Fibroblast of peridontal ligament (primary cell): ENCODE measurements around the gene DCTN4.
"Not testable (repeated sequence)": the region's sequence is repeated elsewhere in the genome, so short reads cannot be mapped to it uniquely, and the experiment has no call there.

ENCODE experiments used
- DNase-seq: peaks from one replicate; pipeline ENCODE4 v3.0.0-alpha.2; 2010; ENCODE audit errors: extremely low read depth

The DCTN4 gene

DNA sequence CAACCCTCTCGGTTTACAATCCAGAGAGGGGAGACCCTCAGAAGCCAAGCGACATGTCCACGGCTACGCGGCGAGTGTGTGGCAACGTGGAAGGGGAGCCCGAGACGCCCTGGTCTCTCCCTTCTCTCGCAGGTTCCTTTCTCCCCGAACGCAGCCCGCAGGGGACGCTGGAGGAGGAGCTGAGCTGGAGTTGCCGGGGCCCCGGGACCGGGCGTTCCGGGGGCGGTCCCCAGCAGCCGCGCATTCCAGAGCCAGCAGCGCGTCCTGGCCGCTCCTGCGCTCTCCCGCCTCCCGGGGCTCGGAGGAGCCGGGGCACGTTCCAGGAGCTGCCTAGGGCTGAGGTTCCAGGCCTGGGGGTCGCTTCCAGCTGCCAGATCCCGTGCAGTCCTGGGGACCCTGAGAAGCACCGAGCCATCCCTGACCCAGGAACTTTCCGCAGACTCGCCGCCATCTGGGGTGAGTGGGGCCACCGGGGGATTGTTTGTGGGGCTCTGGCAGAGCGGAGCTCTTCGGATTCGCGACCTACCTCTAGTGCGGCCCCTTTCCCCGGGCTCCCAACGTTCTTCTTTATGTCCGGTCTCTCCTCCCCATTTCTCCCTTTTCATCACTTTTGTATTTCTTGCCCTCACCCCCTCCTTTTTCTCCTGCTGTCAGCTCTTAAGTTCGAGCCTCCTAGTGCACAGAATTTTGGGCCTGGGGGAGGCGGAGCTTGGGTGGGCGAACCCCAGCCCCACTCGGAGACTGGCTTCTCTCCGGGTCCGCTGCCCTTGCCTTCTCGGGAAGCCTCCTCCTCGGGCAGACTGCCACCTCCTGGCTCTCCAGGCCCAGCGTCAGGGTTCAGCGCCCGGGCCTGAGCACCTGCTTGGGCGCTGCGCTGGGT lies 19.9 kb upstream of the DCTN4 start, which contains the start of gene SMIM3:
Gene SMIM3, plus strand, starts transcription at position 241 of the 880 bp plus-strand sequence. CDS start 16,684 bp downstream, outside the sequence.
- DNase-seq: peak; percentile 65

DNA sequence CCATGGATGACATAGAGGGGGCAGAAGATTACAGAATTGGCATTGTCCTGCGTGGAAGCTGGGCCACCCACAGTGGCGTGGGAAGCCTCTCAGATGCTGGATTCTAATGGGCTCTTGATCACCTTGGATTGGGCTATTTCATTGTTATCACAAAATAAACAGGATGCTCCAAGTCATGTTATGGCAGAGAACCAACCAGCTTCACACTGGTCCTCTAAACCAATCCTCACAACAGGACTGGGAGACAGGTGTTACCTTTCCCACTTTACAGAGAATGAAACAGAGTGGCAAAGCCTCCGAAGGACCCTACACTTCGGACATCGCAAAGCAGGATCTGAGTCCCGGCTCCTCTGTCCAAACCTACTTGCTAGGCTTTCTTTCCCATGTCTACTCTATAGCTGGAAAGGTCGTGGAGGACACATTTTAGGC lies 19.3 kb upstream of the DCTN4 start:
- no peak for DNase-seq

DNA sequence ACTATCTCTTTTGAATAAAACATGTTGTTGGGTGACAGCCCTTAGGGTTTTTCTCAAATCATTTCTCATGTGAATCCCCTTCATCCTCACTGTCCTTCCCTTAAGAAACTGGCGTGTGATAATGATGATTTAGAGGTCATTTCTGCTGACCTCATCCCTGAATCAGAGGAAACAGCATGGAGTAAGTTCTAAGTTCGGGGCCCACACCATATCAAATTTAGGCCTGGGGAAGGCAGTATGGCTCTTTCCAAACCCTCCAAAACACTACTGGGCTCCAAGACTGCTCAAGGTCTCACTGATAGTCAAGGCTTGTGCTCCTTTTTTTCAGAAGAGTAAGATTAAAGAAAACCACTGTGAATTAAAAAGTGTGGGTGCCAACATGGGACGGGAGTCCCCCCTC lies 18.9 kb upstream of the DCTN4 start:
- DNase-seq: peak; percentile 11

DNA sequence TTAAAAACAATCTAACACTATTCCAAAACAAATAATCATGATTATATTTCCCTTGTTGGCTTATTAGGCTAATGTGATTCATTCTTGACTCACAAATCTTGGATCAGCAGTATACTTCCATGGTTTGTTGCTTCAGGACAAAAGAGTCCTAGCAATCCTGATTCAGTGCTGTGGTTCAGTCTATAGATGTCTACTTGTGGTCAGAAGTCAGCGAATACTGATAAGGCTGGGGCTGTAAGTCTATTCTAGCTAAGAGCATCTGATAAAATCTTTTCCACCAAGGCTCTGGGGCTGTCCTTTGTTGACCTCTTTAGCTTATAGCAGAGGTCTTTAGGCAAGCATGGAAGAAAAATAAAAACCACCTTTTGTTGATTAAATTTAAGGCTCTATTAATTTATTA lies 15.3 kb upstream of the DCTN4 start:
- DNase-seq: peak; percentile 73

DNA sequence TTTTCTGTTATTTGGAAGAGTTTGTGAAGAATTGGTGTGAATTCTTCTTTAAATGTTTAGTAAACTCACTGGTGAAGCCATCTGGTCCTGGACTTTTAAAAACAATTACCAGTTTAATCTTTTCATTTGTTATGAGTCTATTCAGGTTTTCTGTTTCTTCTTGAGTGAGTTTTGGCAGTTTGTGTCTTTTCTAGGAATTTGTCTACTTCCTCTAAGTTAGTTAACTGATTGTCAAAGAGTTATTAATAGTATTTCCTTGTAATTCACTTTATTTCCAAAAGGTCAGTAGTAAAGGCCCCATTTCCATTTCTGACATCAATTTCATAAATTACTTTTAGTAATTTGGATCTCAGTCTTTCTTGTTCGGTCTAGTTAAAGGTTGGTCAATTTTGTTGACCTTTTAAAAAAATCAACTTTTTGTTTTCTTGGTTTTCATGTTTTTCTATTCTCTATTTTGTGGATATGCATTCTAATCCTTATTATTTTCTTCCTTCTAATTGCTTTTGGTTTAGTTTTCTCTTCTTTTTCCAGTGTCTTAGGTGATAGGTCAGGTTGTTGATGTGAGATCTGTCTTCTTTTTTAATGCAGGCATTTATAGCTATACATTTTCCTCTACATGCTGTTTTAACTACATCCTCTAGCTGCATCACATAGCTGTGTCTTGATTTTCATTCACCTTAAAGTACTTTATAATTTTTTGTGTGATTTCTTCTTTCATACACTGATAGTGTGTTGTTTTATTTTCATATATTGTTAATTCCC lies 12.4 kb upstream of the DCTN4 start:
- DNase-seq: no peak

DNA sequence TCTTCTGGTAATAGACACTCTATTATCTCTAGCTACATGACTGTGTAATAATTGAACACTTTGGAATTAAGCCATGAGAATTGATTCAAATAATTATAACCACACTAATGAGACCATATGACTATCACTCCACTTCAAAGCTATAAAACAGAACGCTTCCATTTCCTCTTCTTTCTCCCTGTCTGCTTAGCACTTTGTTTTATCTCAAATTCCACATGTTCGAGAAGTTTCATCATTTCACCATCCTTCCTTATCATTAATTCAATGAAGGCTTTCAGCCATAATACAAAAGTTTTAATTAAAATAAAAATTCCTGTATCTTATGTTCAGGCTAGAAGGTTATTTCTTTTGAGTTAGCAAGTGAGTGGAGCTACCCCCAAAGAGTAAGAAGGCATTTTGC lies 7.4 kb upstream of the DCTN4 start:
- no peak for DNase-seq

DNA sequence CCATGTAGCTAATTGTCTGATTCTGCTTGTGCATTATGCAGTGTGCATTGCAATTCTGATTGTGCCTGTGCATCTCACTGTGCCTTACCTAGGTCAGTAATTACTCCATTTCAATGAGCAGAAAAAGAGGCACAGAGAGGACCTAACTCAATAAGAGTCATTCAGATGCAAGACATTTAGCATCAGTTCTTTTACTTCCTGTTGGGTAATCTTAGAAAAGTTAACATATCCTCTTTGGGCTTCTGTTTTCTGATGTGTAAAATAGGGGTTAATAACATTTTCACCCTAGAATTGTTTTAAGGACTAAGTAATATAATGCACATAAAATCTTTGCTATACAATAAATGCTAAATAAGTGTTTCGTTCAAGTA lies 7.0 kb upstream of the DCTN4 start:
- no peak for DNase-seq

DNA sequence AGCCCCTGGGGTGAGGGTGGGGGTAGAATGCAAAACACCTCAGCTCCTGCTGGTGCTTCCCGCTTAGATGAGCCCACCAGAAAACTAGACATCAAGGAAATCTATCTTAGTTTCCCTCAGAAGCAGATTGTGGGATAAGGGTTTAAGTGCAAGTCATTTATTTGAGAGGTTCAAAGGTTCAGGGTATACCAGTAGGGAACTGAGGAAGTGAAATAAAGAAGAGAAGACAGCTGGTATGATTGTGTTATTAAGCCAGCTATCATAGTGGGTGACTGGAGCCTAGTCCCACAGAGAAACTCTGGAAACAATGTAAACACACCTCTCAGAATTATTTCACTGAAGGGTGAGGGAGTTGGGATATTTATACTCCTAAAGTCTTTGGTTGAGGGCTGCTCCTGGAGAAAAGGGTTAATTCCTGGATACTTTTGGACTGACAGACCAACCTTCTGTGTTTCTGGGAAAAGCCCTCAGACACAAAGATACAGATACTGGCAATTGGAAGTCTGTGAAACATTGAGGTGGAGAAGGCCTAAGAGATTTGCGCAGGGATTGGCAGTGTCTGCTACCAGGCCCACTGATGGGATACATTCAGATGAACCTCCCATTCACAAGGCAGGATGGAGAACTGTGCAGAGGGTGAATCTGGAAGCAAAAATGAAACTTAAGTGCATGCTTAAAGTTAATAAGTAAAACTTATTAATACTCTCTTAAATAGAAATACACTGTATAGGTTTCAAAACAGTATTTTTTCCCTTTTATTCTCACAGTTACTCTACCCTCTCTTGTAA lies 6.4 kb upstream of the DCTN4 start:
- DNase-seq: no peak

DNA sequence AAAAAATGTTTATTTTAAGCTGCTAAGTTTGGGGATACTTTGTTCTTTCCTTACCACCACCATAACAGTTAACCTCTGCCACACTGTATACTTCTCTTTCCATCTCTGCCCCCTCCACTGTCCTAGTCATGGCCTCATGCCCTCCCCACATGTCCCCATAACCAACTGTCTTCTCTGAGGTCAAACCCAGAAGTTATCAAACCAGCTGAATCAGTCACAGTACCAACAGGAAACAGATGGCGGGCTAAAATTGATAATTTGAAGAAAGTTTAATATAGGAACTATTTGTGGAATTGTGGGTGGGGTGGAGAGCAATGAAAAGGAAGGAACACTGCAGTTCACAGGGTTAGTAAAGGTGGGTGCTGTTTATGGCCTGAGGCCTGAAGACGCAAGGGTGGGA lies 5.7 kb upstream of the DCTN4 start:
- DNase-seq: no peak

DNA sequence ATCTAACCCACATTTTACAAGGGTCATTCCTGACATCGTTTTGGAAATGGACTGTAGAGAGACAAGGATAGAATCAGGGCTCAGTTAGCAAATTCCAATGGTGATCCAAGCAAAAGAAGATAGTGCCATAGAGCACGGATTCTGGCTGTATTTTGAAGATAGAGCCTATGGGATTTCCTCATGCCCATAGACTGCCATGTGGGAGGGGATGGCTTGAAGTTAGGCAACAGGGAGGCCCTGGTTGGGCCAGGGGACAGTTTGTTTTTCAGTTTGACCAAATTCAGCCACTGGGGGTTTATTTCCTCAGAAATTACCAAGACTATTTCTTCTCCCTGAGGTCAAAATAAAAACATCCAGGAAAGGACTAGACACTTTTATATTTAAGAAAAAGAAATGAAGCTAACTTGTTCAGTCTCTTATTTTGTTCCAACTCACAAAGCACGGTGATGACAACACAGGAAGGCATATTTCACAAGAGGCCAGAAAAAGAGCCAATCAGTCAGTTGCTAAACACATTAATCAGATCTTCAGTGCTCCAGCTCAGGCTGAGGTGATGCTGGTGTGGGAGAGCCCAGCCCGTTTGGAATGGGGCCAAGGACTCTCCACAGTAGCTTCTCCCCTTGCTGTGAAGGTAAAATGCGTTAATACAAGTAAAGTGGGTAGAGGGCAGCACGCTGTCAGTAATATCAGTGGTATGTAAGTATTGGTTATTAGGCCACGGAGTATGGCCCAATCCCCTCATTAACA lies 4.4 kb upstream of the DCTN4 start:
- peak; percentile 79 for DNase-seq

DNA sequence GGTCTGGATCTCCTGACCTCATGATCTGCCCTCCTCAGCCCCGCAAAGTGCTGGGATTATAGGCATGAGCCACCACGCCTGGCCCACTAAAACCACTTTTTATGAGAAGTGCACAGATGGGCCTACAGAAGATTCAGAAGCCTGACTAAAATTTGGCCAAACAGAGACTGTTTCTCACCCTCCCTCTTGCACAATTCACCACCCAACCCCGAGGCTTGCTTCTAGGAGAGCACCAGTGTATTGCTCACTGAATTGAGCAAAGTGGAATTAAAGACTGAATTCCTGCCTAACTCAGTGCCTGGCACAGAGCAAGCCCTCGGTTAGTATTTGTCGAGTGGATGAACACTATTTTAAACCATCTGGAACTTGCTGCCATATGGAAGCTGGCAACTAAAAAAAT lies 3.4 kb upstream of the DCTN4 start:
- peak; percentile 11 for DNase-seq

DNA sequence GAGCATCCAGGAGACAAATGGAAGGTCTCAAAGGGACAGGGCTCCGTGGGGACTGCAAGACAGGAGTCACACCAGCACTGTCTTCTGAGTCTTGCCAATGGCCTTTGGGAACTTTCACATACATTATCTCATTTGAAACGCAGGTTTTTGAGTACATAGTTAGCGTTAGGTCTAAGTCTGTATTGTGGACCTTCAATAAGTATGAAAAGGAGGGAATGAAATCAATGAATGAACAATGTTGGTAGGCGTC lies 442 bp upstream of the DCTN4 start:
- no peak for DNase-seq

DNA sequence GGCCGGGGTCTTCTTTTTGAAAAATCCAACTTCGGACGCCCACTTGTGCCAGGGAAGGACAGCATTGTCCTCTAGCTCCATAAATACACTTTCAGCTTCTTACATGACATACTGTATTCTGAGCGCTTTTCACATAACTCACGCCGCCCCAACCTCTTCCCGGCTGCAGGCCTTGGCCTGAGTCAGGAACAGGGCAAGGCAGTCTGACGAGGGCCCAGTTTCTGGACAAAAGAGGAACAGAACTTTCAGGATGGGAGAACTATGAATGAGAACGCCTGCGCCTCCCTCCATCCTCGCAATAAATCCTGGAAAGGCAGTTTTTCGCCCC lies 650 bp downstream of the DCTN4 start:
- DNase-seq: no peak

DNA sequence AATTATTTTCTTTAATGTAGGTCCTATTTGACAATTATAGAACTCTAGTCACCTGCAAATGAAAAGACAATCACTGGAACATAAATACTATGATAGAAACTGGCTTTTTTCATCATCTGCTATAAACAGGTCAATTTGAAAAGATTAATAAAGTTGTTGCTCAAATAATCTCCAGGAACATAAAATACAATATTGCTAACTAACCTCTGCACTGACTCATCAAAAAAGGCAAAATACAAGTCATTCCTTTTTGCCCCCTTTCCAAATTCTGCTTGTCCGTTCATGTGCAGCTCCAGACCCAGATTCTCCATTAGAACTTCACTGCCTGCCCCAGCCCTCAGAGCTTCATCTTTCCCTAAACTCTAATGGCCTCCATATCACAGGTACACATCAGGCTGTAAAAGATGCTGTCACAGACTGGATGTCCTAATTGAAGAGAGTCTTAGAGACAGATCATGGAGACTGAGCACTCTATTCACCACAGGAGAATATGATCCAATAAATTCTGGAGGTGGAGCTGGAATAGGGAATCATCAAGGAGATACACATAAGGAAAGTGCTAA lies 1.6 kb downstream of the DCTN4 start:
- DNase-seq: peak; percentile 10

DNA sequence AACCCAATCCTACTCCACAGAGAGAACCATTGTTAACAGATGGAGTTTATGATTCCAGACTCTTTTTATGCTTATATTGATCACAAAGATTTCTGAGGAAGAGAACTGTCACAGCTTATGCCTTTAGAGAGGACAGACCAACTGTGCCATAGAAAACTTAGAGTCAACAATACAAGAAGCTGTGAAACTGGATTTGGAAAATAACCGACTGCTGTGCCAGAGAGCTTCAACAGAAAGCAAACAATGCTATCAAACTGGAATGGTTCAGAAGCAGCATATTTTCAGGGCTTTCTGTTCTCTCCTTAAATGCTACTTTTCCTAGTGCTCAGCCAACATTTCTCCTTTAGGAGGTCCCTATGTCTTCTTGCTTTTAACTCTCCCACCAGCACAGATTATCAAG lies 5.0 kb downstream of the DCTN4 start:
- no peak for DNase-seq

DNA sequence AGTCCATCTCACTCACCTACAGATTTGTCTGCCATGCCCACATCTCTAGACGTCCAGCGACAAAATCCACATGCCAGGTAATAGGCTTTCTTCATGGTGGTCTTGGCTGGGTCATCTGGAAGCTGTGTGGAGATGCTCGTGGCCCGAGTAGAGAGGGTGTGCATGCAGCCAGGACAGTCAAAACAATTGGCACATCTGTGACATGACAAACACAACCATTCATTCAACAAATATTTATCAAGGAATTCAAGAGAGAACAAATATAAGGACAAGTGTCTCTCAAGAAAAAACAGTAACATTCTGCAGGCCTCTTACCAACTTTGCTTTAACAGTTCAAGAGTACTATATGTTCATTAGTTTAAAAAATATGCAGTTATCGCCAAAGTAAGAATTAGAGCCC lies 5.4 kb downstream of the DCTN4 start:
- no peak for DNase-seq

DNA sequence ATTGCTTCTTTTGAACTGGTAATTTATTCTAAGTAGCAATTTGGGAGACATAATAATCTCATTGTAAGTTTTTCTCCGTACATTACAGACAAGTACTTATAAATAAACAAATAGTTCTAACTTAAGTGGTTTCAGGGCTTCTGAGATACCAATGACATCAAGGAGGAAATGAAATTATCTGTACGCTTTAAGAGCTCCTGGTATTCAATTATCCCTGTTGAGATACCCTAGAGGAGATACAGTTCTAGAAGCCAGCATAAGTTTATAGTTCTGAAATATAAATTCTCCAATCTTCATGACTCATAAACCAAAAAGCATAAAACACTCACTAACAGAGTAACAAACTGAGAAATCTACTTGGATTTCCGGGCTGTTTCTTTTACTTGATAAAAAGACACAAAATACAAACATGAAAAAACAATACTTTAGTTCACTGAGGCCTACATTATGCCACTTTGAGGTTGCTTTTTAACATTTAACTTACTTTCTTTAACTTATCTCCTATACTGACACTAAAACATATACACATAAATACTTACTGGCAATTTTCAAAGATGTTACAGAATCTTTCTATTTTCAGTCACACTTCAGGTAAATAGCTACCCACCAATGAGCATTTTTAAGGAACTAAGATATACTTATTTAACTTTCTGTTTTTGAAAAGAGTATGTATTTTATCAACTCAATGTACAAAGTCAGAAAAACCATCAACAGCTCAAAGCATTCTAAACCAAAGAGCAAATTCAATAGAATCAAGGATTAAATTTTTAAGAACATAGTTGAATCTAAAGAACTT lies 7.5 kb downstream of the DCTN4 start:
- peak; percentile 38 for DNase-seq

DNA sequence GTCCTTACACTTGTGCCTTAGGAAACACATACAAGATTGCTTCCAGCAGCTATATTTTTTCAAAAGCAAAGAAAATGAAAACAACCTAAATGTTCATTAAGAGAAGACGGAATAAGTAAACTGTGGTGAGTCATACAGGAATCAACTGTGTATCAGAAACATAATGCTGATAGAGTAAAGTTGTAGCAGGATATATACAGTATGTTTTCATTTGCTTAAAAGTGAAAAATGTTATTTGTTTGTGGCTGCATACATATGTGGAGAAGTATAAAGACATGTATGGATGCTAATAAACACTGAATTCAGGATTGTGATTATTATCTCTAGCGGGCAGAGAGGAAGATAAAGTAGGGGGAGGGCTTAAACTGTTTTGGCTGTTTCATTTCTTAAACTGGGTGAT lies 8.3 kb downstream of the DCTN4 start:
- no peak for DNase-seq

DNA sequence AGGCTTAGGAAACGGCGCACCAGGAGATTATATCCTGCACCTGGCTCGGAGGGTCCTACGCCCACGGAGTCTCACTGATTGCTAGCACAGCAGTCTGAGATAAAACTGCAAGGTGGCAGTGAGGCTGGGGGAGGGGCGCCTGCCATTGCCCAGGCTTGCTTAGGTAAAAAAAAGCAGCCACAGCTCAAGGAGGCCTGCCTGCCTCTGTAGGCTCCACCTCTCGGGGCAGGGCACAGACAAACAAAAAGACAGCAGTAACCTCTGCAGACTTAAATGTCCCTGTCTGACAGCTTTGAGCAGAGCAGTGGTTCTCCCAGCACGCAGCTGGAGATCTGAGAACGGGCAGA lies 15.7 kb downstream of the DCTN4 start:
- not testable (repeated sequence) for DNase-seq

DNA sequence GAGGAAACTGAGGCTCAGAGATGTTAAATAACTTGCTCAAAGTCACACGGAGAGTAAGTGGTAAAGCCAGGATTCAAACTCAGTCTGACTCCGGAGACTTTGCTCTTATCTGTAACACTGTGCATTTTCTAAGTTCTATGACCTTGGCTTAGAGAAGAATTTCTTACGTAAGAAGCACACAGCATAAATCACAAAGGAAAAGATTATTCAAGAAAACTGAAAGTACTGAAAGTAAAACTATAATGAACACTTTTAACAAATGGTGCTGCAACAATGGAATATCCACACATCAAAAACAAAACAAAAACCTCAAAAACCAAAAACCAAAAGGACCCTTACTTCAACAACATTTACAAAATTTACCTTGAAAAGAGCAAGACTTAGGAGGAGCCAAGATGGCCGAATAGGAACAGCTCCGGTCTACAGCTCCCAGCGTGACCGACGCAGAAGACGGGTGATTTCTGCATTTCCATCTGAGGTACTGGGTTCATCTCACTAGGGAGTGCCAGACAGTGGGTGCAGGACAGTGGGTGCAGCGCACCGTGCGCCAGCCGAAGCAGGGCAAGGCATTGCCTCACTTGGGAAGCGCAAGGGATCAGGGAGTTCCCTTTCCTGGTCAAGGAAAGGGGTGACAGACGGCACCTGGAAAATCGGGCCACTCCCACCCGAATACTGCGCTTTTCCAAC lies 16.2 kb downstream of the DCTN4 start:
- not testable (repeated sequence) for DNase-seq
